ENCODE results near the gene C17orf107. TPM values are rescaled to one million over a fixed set of nuclear protein-coding genes. Genes with fewer than 3 reads are reported as not detected.
"Not testable (repeated sequence)": the region's sequence is repeated elsewhere in the genome, so short reads cannot be mapped to it uniquely, and the experiment has no call there.

Gene C17orf107
- total and polyA plus RNA-seq, 9 donors, result 1.1 to 11.8 (median 7.4) TPM

DNA sequence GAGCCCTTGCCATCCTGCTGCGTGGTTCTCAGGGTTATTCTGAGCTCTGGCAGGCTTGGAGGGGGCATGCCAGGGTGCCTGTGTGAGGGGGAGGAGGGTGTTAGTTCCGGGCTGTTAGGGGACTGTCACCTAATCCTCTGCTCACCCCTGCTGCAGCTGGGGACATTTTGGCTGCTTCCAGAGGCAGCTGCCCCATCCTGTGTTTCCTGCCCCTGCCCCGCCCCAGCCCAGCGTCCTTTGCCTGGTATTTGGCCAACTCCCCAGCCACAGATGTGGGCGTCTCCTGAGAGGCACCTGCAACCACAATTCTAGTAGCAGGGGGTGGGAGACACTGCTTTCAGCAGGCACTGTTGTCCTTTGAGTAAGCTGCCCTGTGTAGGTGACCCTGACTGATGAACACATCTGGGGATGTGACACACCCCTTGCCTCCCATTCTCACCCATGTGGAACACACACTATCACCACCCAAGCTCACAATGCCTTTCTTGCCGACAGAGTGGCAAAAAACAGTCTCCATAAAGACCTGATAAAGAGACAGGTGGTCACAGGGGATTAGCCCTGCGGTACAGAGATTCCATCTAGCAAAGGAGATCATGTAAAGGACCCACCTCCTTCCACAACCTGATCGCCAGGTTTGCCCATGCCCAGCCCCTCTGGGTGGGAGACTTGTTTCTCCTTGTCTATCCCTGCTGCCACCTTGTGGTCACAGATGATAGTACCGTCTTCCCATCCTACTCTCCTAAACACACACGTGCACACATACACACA is 3.9 kb downstream of the C17orf107 start, which contains the start of gene CHRNE:
TSS of gene CHRNE (minus strand) at position 48 of the 768 bp plus-strand sequence. CDS start at position 13, 35 bp downstream.
- no peak within 1 kb of the TSS for H3K4me3 ChIP-seq
- peak; percentile 66 to 89 (median 78) for DNase-seq
- H3K9me3 ChIP-seq, result no peaks in the 10 kb centered on the region
- peak within 1 kb of the TSS; percentile 27 to 61 for H3K27ac ChIP-seq
- H3K36me3 ChIP-seq, result no peaks in the 10 kb centered on the region
- TF ChIP-seq, protein P1, sequence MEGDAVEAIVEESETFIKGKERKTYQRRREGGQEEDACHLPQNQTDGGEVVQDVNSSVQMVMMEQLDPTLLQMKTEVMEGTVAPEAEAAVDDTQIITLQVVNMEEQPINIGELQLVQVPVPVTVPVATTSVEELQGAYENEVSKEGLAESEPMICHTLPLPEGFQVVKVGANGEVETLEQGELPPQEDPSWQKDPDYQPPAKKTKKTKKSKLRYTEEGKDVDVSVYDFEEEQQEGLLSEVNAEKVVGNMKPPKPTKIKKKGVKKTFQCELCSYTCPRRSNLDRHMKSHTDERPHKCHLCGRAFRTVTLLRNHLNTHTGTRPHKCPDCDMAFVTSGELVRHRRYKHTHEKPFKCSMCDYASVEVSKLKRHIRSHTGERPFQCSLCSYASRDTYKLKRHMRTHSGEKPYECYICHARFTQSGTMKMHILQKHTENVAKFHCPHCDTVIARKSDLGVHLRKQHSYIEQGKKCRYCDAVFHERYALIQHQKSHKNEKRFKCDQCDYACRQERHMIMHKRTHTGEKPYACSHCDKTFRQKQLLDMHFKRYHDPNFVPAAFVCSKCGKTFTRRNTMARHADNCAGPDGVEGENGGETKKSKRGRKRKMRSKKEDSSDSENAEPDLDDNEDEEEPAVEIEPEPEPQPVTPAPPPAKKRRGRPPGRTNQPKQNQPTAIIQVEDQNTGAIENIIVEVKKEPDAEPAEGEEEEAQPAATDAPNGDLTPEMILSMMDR (IDR thresholded peaks at IDR 0.05), result peak; percentile 52 to 82 (median 82)
- TF ChIP-seq POLR2A (IDR thresholded peaks at IDR 0.05), result no peak
- peaks cover 11% of the 10 kb centered on the region for H3K4me1 ChIP-seq (ENCODE audit: insufficient read depth)
- no peaks in the 10 kb centered on the region for H3K27me3 ChIP-seq
- intact Hi-C loops (cut with DNase I), result loop anchor here in 1 of 4 donors (5.0 kb wide), 1 partner anchor 116 kb away; the partner anchor contains the start of genes GLTPD2 and VMO1
- 14 to 28% (median 18%) methylated on average over 10 of the region's 10 CpGs for WGBS, 3 donors

DNA sequence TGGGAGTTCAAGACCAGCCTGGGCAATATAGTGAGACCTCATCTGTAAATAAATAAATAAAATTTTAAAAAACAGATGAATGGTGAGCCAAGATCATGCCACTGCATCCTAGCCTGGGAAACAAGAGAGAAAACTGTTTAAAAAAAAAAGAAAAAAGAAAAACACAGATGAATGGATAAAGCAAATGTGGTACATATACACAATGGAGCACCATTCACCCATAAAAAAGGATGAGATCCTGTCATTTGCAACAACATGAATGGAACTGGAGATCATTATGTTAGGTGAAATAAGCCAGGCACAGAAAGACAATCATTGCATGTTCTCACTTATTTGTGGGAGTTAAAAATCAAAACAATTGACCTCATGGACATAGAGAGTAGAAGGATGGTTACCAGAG is 7.3 kb downstream of the C17orf107 start:
- not testable (repeated sequence) for H3K9me3 ChIP-seq; H3K4me3 ChIP-seq; DNase-seq; H3K27me3 ChIP-seq; H3K27ac ChIP-seq; H3K36me3 ChIP-seq; H3K4me1 ChIP-seq (ENCODE audit: insufficient read depth)
- intact Hi-C loops (cut with DNase I), result loop anchor here in 1 of 4 donors (5.0 kb wide), 2 partner anchors 81 to 156 kb away; partner anchors contain the start of gene CAMTA2

DNA sequence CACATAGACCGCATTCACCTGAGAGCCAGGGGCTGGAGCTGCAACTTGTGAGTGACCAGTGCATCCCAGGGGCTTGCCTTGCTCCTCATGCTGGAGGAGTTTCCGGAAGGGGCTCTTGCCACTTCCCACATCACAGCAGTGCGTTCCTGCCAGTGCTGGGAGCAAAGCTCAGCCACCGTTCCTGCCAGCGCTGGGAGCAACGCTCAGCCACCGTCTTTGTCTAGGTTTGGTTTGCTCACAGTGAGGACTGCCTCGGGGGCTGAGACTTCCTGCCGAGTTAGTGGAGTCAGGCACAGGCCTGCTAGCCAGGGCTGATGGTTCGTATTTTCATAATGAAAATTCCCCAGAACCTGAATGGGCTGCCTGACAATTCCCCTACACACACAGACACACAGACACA is 9.0 kb downstream of the C17orf107 start:
- no peak for DNase-seq
- Histone ChIP-seq H3K27me3 (no peaks in the 10 kb centered on the region), H3K9me3 (no peaks in the 10 kb centered on the region), H3K36me3 (no peaks in the 10 kb centered on the region), H3K27ac (no peak overlapping the region), H3K4me3 (no peak overlapping the region), H3K4me1 (ENCODE audit: insufficient read depth) (no peaks in the 10 kb centered on the region)
- 37 to 56% (median 38%) methylated on average over 10 of the region's 10 CpGs for WGBS, 3 donors
- TF ChIP-seq EP300 (IDR thresholded peaks at IDR 0.05) (no peak), POLR2A (IDR thresholded peaks at IDR 0.05) (no peak)
- TF ChIP-seq, protein P1 (IDR thresholded peaks at IDR 0.05), result no peak
- intact Hi-C loops (cut with DNase I), result loop anchor here in 1 of 4 donors (5.0 kb wide), 2 partner anchors 79 to 154 kb away; partner anchors contain the start of gene CAMTA2

DNA sequence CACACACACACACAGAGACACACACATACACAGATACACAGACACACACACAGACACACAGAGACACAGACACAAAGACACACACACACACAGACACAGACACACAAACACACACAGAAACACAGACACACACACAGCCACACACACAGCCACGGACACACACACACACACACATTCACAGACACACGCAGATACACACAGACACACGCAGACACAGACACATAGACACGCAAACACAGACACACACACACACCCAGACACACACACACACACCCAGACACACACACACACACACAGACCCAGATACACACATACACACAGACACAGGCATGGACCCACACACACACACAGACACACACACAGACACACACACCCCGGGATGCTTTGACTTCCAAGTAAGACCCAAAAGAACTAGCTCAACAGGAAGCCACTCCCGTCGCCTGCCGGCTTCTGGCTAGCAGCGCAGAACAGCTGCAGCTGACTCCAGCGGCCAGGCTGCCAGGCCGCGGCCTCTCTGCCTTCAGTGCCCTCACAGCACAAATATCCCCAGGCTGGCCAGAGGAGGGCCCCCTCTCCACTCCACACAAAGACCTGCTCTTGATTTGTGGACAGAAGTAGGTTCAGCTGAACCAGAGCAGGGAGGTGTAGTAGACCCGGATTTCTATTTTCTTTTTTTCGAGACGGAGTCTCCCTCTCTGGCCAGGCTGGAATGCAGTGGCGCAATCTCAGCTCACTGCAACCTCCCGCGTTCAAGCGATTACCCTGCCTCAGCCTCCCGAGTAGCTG is 9.6 kb downstream of the C17orf107 start:
- intact Hi-C loops (cut with DNase I), result loop anchor here in 1 of 4 donors (5.0 kb wide), 2 partner anchors 78 to 153 kb away; partner anchors contain the start of gene CAMTA2
- H3K9me3 ChIP-seq, result no peaks in the 10 kb centered on the region
- TF ChIP-seq POLR2A (IDR thresholded peaks at IDR 0.05) (no peak), EP300 (IDR thresholded peaks at IDR 0.05) (no peak)
- TF ChIP-seq, protein P1 (IDR thresholded peaks at IDR 0.05), result peak; percentile 45 to 81 (median 72)
- 12 to 21% (median 14%) methylated on average over 20 of the region's 20 CpGs for WGBS, 3 donors
- no peaks in the 10 kb centered on the region for H3K4me1 ChIP-seq (ENCODE audit: insufficient read depth)
- no peak overlapping the region for H3K4me3 ChIP-seq
- H3K27me3 ChIP-seq, result no peaks in the 10 kb centered on the region
- peak; percentile 77 to 89 (median 84) for DNase-seq
- H3K27ac ChIP-seq, result no peak overlapping the region
- no peaks in the 10 kb centered on the region for H3K36me3 ChIP-seq
